Astrocyte (in vitro differentiated cells and primary cell): ENCODE data around the gene FILIP1L. TPM values are rescaled to one million over a fixed set of nuclear protein-coding genes. Genes with fewer than 3 reads are reported as not detected.

ENCODE experiments used
- DNase-seq: peaks from one replicate; pipeline ENCODE4 v3.0.0-alpha.2; 2010; ENCODE audit warnings: low read depth
- FAIRE-seq: peaks from 2 replicates; lab custom pipeline; 2011; peaks lifted over from hg19 to GRCh38; lab: Jason Lieb, UNC
- H2AFZ ChIP-seq: 2 replicates; pipeline ENCODE4 v1.6.0; 2012; ENCODE audit warnings: low read depth, low read length, inconsistent platforms
- H3K27ac ChIP-seq: 2 replicates; pipeline ENCODE4 v1.5.1; 2011; ENCODE audit warnings: low read depth, low read length, inconsistent platforms
- H3K27me3 ChIP-seq: 2 replicates; pipeline ENCODE4 v1.6.0; 2011; ENCODE audit warnings: low read length, inconsistent platforms; ENCODE audit not compliant: insufficient read depth
- H3K36me3 ChIP-seq: 2 replicates; pipeline ENCODE4 v1.5.1; 2011; ENCODE audit warnings: low read length, inconsistent platforms; ENCODE audit not compliant: insufficient read depth
- H3K4me1 ChIP-seq: 2 replicates; pipeline ENCODE4 v1.5.1; 2011; ENCODE audit warnings: low read length, inconsistent platforms; ENCODE audit not compliant: insufficient read depth
- H3K4me2 ChIP-seq: 2 replicates; pipeline ENCODE4 v1.6.0; 2012; ENCODE audit warnings: low read length, inconsistent platforms
- H3K4me3 ChIP-seq: 2 replicates; pipeline ENCODE4 v1.5.1; 2011; ENCODE audit warnings: low read depth, mild to moderate bottlenecking, low read length, inconsistent platforms; ENCODE audit not compliant: insufficient read depth
- H3K79me2 ChIP-seq: 2 replicates; pipeline ENCODE4 v1.6.0; 2012; ENCODE audit warnings: mild to moderate bottlenecking, low read length, inconsistent platforms; ENCODE audit not compliant: insufficient read depth
- H3K9ac ChIP-seq: 2 replicates; pipeline ENCODE4 v1.6.0; 2012; ENCODE audit warnings: mild to moderate bottlenecking, low read length, inconsistent platforms
- H3K9me3 ChIP-seq: 2 replicates; pipeline ENCODE4 v1.5.1; 2012; ENCODE audit warnings: low read depth, mild to moderate bottlenecking, low read length, inconsistent platforms; ENCODE audit not compliant: insufficient read depth
- H4K20me1 ChIP-seq: 2 replicates; pipeline ENCODE4 v1.6.0; 2012; ENCODE audit warnings: low read length, inconsistent platforms; ENCODE audit not compliant: insufficient read depth
- H3K27ac Mint-ChIP-seq: one replicate; pipeline ENCODE4 v1.8.0; 2021; ENCODE audit warnings: mild to moderate bottlenecking, mixed read lengths; ENCODE audit not compliant: unreplicated experiment
- H3K27me3 Mint-ChIP-seq: one replicate; pipeline ENCODE4 v1.8.0; 2021; ENCODE audit warnings: low read depth, mixed read lengths; ENCODE audit not compliant: unreplicated experiment
- H3K36me3 Mint-ChIP-seq: one replicate; pipeline ENCODE4 v1.8.0; 2021; ENCODE audit warnings: low read depth, mixed read lengths; ENCODE audit not compliant: unreplicated experiment
- H3K4me1 Mint-ChIP-seq: one replicate; pipeline ENCODE4 v1.8.0; 2021; ENCODE audit warnings: low read depth, mixed read lengths; ENCODE audit not compliant: unreplicated experiment
- H3K4me3 Mint-ChIP-seq: one replicate; pipeline ENCODE4 v1.8.0; 2021; ENCODE audit warnings: mild to moderate bottlenecking, moderate library complexity, mixed read lengths; ENCODE audit not compliant: unreplicated experiment
- H3K9me3 Mint-ChIP-seq: one replicate; pipeline ENCODE4 v1.8.0; 2021; ENCODE audit warnings: mild to moderate bottlenecking, mixed read lengths; ENCODE audit not compliant: unreplicated experiment
- EZH2 ChIP-seq: IDR thresholded peaks from 2 replicates; pipeline ENCODE4 v1.6.1; 2012; ENCODE audit warnings: mild to moderate bottlenecking, low read length, inconsistent platforms; ENCODE audit not compliant: insufficient read depth
- total RNA-seq: library from RNA; stranded (reverse); gene quantifications from 2 replicates; pipeline ENCODE4 v1.2.1, GENCODE V29; 2021
- TF ChIP-seq, protein P1 (sequence below): IDR thresholded peaks from 2 replicates; pipeline ENCODE4 v1.5.1; 2011; ENCODE audit warnings: low read depth, mild to moderate bottlenecking, inconsistent platforms, low read length, moderate library complexity; ENCODE audit not compliant: insufficient read depth

The FILIP1L gene
- total RNA-seq, 1 donor from 2014 or later = 209 TPM

DNA sequence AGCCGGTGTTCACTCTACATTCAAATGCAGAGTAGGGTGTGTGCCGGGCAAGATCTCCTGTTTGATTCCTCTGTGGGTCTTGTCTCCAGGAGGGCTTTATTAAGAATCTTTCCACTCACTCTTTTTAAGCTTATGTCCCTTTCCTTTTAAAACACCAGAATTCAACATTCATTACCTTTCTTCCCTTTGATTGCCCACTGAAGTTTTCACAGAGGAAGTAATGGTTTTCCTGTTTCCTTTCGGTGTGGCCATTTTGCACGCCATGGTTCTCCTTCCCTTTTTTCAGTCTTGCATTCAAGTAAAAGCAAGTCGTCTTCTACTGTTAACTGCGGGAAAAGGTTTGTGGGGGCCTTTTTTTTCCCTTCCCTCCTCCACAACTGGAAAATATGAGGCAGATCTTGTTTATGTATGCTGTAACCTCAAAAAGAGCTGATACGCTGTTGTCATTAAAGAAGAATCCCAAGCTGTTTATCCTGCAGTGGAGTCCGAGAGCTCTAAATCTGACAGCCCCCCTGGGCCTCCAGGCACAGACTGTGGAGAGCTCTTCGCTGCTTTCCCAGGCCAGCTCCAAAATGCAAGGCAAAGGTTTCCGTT, 40.5 kb downstream of the FILIP1L start:
- Histone ChIP-seq H3K27ac (peak overlapping the region; percentile 76), H4K20me1 (no peaks in the 10 kb centered on the region), H3K27me3 (no peaks in the 10 kb centered on the region), H3K36me3 (no peaks in the 10 kb centered on the region), H3K4me1 (peaks cover 16% of the 10 kb centered on the region), H3K79me2 (no peaks in the 10 kb centered on the region), H3K9ac (peak overlapping the region; percentile 63), H3K4me3 (no peak overlapping the region), H3K9me3 (no peaks in the 10 kb centered on the region), H3K4me2 (peak overlapping the region; percentile 74), H2AFZ (peak overlapping the region; percentile 43)
- H3K9me3 Mint-ChIP-seq = peaks cover 8% of the 10 kb centered on the region
- H3K27ac Mint-ChIP-seq = peak overlapping the region; percentile 95
- FAIRE-seq = no peak
- H3K4me1 Mint-ChIP-seq = peaks cover 43% of the 10 kb centered on the region
- no peak for TF ChIP-seq EZH2
- TF ChIP-seq, protein P1, sequence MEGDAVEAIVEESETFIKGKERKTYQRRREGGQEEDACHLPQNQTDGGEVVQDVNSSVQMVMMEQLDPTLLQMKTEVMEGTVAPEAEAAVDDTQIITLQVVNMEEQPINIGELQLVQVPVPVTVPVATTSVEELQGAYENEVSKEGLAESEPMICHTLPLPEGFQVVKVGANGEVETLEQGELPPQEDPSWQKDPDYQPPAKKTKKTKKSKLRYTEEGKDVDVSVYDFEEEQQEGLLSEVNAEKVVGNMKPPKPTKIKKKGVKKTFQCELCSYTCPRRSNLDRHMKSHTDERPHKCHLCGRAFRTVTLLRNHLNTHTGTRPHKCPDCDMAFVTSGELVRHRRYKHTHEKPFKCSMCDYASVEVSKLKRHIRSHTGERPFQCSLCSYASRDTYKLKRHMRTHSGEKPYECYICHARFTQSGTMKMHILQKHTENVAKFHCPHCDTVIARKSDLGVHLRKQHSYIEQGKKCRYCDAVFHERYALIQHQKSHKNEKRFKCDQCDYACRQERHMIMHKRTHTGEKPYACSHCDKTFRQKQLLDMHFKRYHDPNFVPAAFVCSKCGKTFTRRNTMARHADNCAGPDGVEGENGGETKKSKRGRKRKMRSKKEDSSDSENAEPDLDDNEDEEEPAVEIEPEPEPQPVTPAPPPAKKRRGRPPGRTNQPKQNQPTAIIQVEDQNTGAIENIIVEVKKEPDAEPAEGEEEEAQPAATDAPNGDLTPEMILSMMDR = no peak
- peak overlapping the region; percentile 71 for H3K4me3 Mint-ChIP-seq
- peaks cover 4% of the 10 kb centered on the region for H3K36me3 Mint-ChIP-seq
- H3K27me3 Mint-ChIP-seq = no peaks in the 10 kb centered on the region
- peak; percentile 88 for DNase-seq

DNA sequence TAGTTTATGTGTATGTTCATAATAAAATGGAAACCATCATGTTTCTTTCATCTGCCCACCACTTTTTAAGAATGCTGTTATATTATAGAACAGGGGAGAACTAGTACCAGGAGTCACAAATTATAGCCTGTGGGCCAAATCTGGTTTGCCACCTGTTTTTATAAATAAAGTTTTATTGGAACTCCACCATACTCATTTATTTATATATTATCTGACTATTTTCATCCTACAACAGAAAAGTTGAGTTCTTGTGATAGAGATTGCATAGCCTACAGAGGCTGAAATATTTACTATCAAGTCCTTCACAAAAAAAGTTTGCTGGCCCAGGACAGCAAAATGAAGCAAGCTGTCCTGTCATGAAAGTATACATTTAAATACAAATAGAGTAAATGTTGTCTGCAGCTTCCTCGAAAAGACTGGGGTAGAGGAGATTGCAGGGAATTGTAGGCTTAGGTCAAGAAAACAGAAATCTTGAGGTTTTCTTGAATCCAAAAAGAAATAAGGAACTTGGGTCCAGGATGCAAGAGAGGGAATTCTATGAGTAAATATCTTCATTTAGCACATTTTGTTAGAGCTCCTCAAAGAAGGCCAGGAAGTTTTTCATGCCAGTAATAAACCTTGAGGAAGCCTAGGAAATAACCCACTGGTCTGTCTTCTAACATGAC, 41.1 kb downstream of the FILIP1L start:
- DNase-seq (no peak), FAIRE-seq (no peak)
- Histone ChIP-seq H2AFZ (peak overlapping the region; percentile 43), H3K4me1 (peaks cover 16% of the 10 kb centered on the region), H3K4me3 (no peak overlapping the region), H3K27me3 (no peaks in the 10 kb centered on the region), H3K27ac (peak overlapping the region; percentile 76), H4K20me1 (no peaks in the 10 kb centered on the region), H3K79me2 (no peaks in the 10 kb centered on the region), H3K9ac (peak overlapping the region; percentile 63), H3K36me3 (no peaks in the 10 kb centered on the region), H3K9me3 (no peaks in the 10 kb centered on the region), H3K4me2 (peak overlapping the region; percentile 74)
- no peak for TF ChIP-seq EZH2
- TF ChIP-seq, protein P1 = no peak
- no peaks in the 10 kb centered on the region for H3K27me3 Mint-ChIP-seq
- H3K36me3 Mint-ChIP-seq = peaks cover 4% of the 10 kb centered on the region
- no peak overlapping the region for H3K4me3 Mint-ChIP-seq
- peaks cover 44% of the 10 kb centered on the region for H3K4me1 Mint-ChIP-seq
- peaks cover 9% of the 10 kb centered on the region for H3K9me3 Mint-ChIP-seq
- H3K27ac Mint-ChIP-seq = peak overlapping the region; percentile 95
